Prostate gland (tissue), 2 donors: Measurements from ENCODE around the gene VPS13D. TPM values are rescaled to one million over a fixed set of nuclear protein-coding genes. Genes with fewer than 3 reads are reported as not detected.

Experiments
- DNase-seq: peaks from one replicate; pipeline ENCODE4 v3.0.0-alpha.2; 2019; ENCODE audit warnings: low spot score
- H3K27ac ChIP-seq, 2 donors: fragments of 200-600 bp; sonication (generic); 2 replicates each; pipeline ENCODE4 v1.5.1; 2017 to 2019
- H3K27me3 ChIP-seq: fragments of 200-600 bp; sonication (generic); replicated peaks from 2 replicates; pipeline ENCODE4 v1.5.1; 2019; ENCODE audit not compliant: insufficient read depth
- H3K36me3 ChIP-seq, 2 donors: fragments of 200-600 bp; sonication (generic); 1 replicate in 1 of 2; 2 replicates in 1 of 2; pipeline versions ENCODE4 v1.5.1 to v1.8.1; 2017 to 2019
- H3K4me1 ChIP-seq: fragments of 200-600 bp; sonication (generic); replicated peaks from 2 replicates; pipeline ENCODE4 v1.5.1; 2019
- H3K4me3 ChIP-seq, 2 donors: fragments of 200-600 bp; sonication (generic); 2 replicates each; pipeline ENCODE4 v1.5.1; 2017 to 2019
- H3K9me3 ChIP-seq: fragments of 200-600 bp; sonication (generic); 2 replicates; pipeline ENCODE4 v1.5.1; 2017
- POLR2A ChIP-seq: fragments of 450-650 bp; IDR thresholded peaks from one replicate; pipeline ENCODE4 v1.6.1; 2016; ENCODE audit warnings: antibody characterized with exemption, mild to moderate bottlenecking
- POLR2AphosphoS5 ChIP-seq: sonication (generic); formaldehyde crosslinking; IDR thresholded peaks from one replicate; pipeline ENCODE4 v1.6.1; 2017; ENCODE audit warnings: antibody characterized with exemption
- WGBS: methylation state at CpG from one replicate; pipeline ENCODE4 v1.1.5; 2018; 5-methylcytosine and 5-hydroxymethylcytosine counted together
- intact Hi-C: fragments of 100-400 bp; cut with DNase I; formaldehyde crosslinking; loops from one replicate; pipeline ENCODE4 v1.14.2; 2022
- total RNA-seq, 2 donors: library from RNA; depleted of rRNA; stranded (reverse); fragments of >200 nt; gene quantifications; one replicate each; pipeline ENCODE4 v1.1.0, GENCODE V29; 2016
- TF ChIP-seq, protein P1 (sequence below), 4 experiments: fragments of 200-600 bp in 2 of 4; fragments of 450-650 bp in 2 of 4; sonication (generic) in 2 of 4; IDR thresholded peaks; 1 replicate in 3 of 4; 2 replicates in 1 of 4; pipeline ENCODE4 v1.5.1; 2016 to 2019; ENCODE audit warnings: antibody characterized with exemption in 4 of 4, mild to moderate bottlenecking in 2 of 4, moderate library complexity in 2 of 4

The VPS13D gene
- total RNA-seq, 2 donors from 2014 or later = 60.7 to 80.8 TPM

DNA sequence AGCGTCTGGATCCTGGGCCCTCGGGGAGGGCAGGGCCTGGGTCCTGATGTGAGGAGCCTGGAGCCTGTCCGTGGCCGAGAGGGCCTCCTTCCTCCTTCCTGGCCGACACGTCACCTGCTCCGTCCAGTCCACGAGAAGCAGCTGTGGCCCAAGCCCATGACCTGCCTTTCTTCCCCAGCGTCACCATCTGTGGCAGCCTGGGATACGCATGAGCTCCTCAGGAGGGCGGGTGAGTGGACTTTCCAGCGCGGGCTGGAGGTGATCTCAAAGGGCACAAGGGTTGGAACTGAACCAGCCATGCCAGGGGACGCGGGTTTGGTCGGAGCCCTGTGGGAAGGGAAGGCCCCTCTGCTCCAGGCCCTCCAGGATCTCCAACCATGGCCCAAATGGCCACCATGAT, 297.7 kb downstream of the VPS13D start:
- H3K4me1 ChIP-seq = peaks cover 14% of the 10 kb centered on the region
- TF ChIP-seq, protein P1, sequence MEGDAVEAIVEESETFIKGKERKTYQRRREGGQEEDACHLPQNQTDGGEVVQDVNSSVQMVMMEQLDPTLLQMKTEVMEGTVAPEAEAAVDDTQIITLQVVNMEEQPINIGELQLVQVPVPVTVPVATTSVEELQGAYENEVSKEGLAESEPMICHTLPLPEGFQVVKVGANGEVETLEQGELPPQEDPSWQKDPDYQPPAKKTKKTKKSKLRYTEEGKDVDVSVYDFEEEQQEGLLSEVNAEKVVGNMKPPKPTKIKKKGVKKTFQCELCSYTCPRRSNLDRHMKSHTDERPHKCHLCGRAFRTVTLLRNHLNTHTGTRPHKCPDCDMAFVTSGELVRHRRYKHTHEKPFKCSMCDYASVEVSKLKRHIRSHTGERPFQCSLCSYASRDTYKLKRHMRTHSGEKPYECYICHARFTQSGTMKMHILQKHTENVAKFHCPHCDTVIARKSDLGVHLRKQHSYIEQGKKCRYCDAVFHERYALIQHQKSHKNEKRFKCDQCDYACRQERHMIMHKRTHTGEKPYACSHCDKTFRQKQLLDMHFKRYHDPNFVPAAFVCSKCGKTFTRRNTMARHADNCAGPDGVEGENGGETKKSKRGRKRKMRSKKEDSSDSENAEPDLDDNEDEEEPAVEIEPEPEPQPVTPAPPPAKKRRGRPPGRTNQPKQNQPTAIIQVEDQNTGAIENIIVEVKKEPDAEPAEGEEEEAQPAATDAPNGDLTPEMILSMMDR (IDR thresholded peaks at IDR 0.05) = no peak
- TF ChIP-seq POLR2A (no peak), POLR2AphosphoS5 (no peak)
- H3K27me3 ChIP-seq = no peaks in the 10 kb centered on the region
- H3K4me3 ChIP-seq = no peak overlapping the region
- H3K36me3 ChIP-seq = no peaks in the 10 kb centered on the region
- no peaks in the 10 kb centered on the region for H3K9me3 ChIP-seq
- intact Hi-C loops = no loop called here
- 95% methylated on average over 15 of the region's 16 CpGs for WGBS
- no peak for DNase-seq
- peak overlapping the region in 1 of 2 donors; percentile 67 for H3K27ac ChIP-seq

DNA sequence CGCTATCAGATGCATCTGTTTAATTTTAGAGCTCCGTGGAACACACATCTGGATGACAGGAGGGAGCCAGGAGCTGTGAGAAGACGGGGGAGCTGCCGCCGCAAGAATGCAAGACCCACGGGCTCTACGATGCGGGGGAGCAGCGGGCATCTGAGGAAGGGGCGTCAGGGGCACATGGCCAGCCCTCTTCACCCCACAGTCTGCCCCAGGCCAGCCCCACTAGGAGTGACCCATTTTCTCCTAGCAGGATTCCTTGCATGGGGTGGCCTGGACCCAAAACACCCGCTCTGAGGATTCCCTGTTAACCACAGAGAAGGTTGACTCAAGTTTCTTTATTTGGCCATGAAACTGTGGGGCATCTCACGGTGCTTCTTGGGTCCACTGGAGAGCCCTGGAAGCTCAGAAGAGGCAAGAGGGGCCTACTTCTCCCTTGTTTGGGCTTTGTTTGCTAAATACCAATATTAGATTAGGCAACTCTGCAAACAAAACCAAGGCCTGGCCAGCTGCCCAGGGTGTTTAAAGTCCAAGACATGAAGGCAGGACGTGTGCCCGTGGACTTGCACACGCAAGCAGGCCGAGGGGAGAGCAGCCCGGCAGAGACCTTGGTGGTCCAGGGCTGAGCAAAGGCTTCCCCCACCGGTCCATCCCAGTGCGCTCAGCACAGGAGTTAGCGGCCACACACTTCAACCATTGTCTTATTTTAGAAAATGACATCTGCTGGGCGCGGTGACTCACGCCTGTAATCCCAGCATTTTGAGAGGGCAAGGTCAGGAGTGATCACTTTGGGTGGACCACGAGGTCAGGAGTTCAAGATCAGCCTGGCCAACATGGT, 298.4 kb downstream of the VPS13D start:
- no peaks in the 10 kb centered on the region for H3K9me3 ChIP-seq
- H3K4me3 ChIP-seq = no peak overlapping the region
- TF ChIP-seq POLR2AphosphoS5 (peak; percentile 86), POLR2A (no peak)
- intact Hi-C loops = no loop called here
- WGBS = 65% methylated on average over 24 of the region's 24 CpGs
- H3K4me1 ChIP-seq = peaks cover 14% of the 10 kb centered on the region
- H3K27me3 ChIP-seq = no peaks in the 10 kb centered on the region
- no peaks in the 10 kb centered on the region for H3K36me3 ChIP-seq
- DNase-seq = peak; percentile 94
- H3K27ac ChIP-seq = peak overlapping the region; percentile 4 to 67

DNA sequence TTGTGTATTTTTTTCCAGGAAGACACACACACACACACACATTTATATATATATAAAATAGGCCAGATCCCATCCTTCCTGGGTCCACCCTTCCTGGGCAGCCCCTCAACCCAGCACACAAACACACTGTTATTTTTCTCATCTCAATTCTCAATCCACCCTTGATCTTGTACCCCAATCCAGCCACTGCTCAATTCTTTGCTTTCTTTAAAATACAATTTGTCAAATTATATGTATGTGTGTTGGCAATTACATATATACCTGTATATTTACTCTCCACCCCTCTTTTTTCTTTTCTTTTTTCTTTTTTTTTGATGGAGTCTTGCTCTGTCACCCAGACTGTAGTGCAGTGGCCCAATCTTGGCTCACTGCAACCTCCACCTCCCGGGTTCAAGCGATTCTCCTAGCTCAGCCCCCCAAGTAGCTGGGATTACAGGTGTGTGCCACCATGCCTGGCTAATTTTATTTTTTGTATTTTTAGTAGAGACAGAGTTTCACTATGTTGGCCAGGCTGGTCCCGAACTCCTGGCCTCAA, 299.9 kb downstream of the VPS13D start:
- Histone ChIP-seq H3K27ac (peak overlapping the region; percentile 1 to 67), H3K36me3 (no peaks in the 10 kb centered on the region), H3K4me1 (peaks cover 14% of the 10 kb centered on the region), H3K4me3 (no peak overlapping the region), H3K27me3 (no peaks in the 10 kb centered on the region), H3K9me3 (no peaks in the 10 kb centered on the region)
- no peak for TF ChIP-seq POLR2A
- TF ChIP-seq, protein P1 (IDR thresholded peaks at IDR 0.05) = no peak
- intact Hi-C loops = no loop called here
- WGBS = 100% methylated on average over 3 of the region's 3 CpGs
- DNase-seq = no peak

DNA sequence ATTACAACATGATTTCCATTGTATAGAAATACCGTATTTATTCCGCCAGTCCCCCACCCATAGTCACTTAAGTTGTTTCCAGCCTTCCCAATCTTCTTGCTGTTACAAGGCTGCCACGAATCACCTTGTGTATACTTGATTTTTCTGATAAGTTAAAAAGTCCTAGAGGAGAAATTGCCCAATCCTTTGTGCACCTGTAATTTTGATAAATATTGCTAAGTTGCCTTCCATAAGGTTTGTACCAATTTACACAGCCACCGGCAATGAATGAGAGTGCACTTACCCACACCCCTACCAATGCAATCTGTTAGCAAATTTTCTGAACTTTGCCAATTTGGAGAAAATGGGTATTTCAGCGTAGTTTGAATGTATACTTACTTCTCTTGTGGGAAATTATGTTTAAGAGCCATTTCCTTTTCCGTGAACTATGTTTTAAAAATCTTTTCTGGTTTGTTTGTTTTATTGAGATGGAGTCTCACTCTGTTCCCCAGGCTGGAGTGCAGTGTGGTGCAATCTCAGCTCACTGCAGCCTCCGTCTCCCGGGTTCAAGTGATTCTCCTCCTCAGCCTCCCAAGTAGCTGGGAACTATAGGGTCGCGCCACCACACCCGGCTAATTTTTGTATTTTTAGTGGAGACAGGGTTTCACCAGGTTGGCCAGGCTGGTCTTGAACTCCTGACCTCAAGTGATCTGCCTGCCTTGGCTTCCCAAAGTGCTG, 300.8 kb downstream of the VPS13D start:
- Histone ChIP-seq H3K9me3 (no peaks in the 10 kb centered on the region), H3K36me3 (no peaks in the 10 kb centered on the region), H3K4me3 (no peak overlapping the region), H3K27me3 (no peaks in the 10 kb centered on the region), H3K27ac (no peak overlapping the region), H3K4me1 (peaks cover 14% of the 10 kb centered on the region)
- no peak for DNase-seq
- TF ChIP-seq POLR2A = no peak
- TF ChIP-seq, protein P1 (IDR thresholded peaks at IDR 0.05) = no peak
- TF ChIP-seq POLR2AphosphoS5 = no peak
- intact Hi-C loops = no loop called here
- WGBS = 86% methylated on average over 11 of the region's 11 CpGs

DNA sequence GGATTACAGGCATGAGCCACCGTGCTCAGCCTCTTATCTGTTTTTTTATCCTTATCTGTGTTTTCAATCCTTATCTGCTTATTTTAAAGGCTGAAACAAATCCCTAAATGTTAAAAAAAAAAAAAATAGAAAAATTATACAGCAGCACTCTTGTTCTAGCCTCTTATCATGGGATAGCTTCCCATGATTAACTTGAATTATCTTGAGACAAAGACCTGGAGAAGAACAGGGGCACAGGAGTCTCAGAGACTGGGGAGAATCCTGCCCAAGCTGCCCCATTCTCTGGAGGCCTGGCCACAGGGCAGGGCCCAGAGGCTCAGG, 301.3 kb downstream of the VPS13D start:
- peaks cover 14% of the 10 kb centered on the region for H3K4me1 ChIP-seq
- TF ChIP-seq, protein P1 (IDR thresholded peaks at IDR 0.05) = no peak
- TF ChIP-seq POLR2AphosphoS5 = no peak
- TF ChIP-seq POLR2A = no peak
- H3K27me3 ChIP-seq = no peaks in the 10 kb centered on the region
- WGBS = 47% methylated on average over 1 of the region's 1 CpG
- intact Hi-C loops = no loop called here
- no peaks in the 10 kb centered on the region for H3K36me3 ChIP-seq
- no peak overlapping the region for H3K4me3 ChIP-seq
- H3K27ac ChIP-seq = no peak overlapping the region
- H3K9me3 ChIP-seq = no peaks in the 10 kb centered on the region
- DNase-seq = no peak
